Measurements from ENCODE around the gene EID2B. TPM values are rescaled to one million over a fixed set of nuclear protein-coding genes. Genes with fewer than 3 reads are reported as not detected.

Gene EID2B
- total and polyA plus RNA-seq, 2 of the 8 experiments (the other 6 are each of a cell fraction or from before 2014, with no cell fraction given) = 2.1 to 2.4 TPM

- no peak; a peak in 1 of 4 replicates for TF ChIP-seq SIN3A (conservative IDR thresholded peaks at IDR 0.05 in 1 of 2, IDR thresholded peaks at IDR 0.05 in 1 of 2; ENCODE audit: low read depth in 1 of 2, low read length in 2 of 2)
- no peak for TF ChIP-seq SRF (IDR thresholded peaks at IDR 0.05; ENCODE audit: low read depth, low read length)
- 0 out of 2 replicates have a peak, but pooled peaks have one; percentile 15 for TF ChIP-seq JUND (IDR thresholded peaks at IDR 0.05; ENCODE audit: low read length)
- TF ChIP-seq NANOG (IDR thresholded peaks at IDR 0.05; ENCODE audit: insufficient read depth, low read depth, low read length, poor library complexity, severe bottlenecking) = no peak
- TF ChIP-seq RFX5 (IDR thresholded peaks at IDR 0.05; ENCODE audit: borderline replicate concordance, low read depth, low read length) = no peak
- TF ChIP-seq KDM4A (IDR thresholded peaks at IDR 0.05; ENCODE audit: low read depth, low read length, severe bottlenecking) = peak; percentile 95
- no peak for TF ChIP-seq CHD7 (IDR thresholded peaks at IDR 0.05; ENCODE audit: insufficient replicate concordance, low read length)
- peak; percentile 58; the same call in 1 of the 2 replicates for TF ChIP-seq RBBP5 (IDR thresholded peaks at IDR 0.05; ENCODE audit: borderline replicate concordance, low read depth, low read length)
- TF ChIP-seq POLR2AphosphoS5 (IDR thresholded peaks at IDR 0.05; ENCODE audit: low read depth, low read length) = peak; percentile 30
- TF ChIP-seq TCF12 (IDR thresholded peaks at IDR 0.05; ENCODE audit: low read depth, low read length) = no peak
Observed at GRCh38 chr19:39532233-39533002, at the start of gene EID2B (continued).
